ENCODE data around the gene TMCO5A.
"Not testable (repeated sequence)": the region's sequence is repeated elsewhere in the genome, so short reads cannot be mapped to it uniquely, and the experiment has no call there.

Gene TMCO5A

GRCh38 chr15:37934340-37934739 is at the start of gene TMCO5A:
Gene TMCO5A, plus strand, starts transcription at chr15:37934640. Its CDS starts 1,684 bp downstream, at chr15:37936324.
- DNase-seq (ENCODE audit: low read depth in 2 of 2, low spot score in 1 of 2) = no peak

- no peak for DNase-seq (ENCODE audit: low read depth in 2 of 2, low spot score in 1 of 2)
Observed at GRCh38 chr15:37885651-37886050, 48.8 kb upstream of the TMCO5A start.

- DNase-seq (ENCODE audit: low read depth in 2 of 2, low spot score in 1 of 2) = no peak
Observed at GRCh38 chr15:37888356-37888755, 46.1 kb upstream of the TMCO5A start.

- no peak for DNase-seq (ENCODE audit: low read depth in 2 of 2, low spot score in 1 of 2)
Observed at GRCh38 chr15:37891766-37892368, 42.6 kb upstream of the TMCO5A start.

- no peak for DNase-seq (ENCODE audit: low read depth in 2 of 2, low spot score in 1 of 2)
Observed at GRCh38 chr15:37893309-37893708, 41.1 kb upstream of the TMCO5A start.

- no peak for DNase-seq (ENCODE audit: low read depth in 2 of 2, low spot score in 1 of 2)
Observed at GRCh38 chr15:37898362-37898761, 36.1 kb upstream of the TMCO5A start.

- DNase-seq (ENCODE audit: low read depth in 2 of 2, low spot score in 1 of 2) = no peak
Observed at GRCh38 chr15:37900326-37901221, 33.9 kb upstream of the TMCO5A start.

GRCh38 chr15:37902126-37902525 is 32.3 kb upstream of the TMCO5A start:
- DNase-seq (ENCODE audit: low read depth in 2 of 2, low spot score in 1 of 2) = no peak

- DNase-seq (ENCODE audit: low read depth in 2 of 2, low spot score in 1 of 2) = no peak
Observed at GRCh38 chr15:37903919-37904625, 30.4 kb upstream of the TMCO5A start.

- no peak for DNase-seq (ENCODE audit: low read depth in 2 of 2, low spot score in 1 of 2)
Observed at GRCh38 chr15:37907136-37907535, 27.3 kb upstream of the TMCO5A start.

GRCh38 chr15:37921527-37922385 is 12.7 kb upstream of the TMCO5A start:
- DNase-seq (ENCODE audit: low read depth in 2 of 2, low spot score in 1 of 2) = no peak

GRCh38 chr15:37926136-37926535 is 8.3 kb upstream of the TMCO5A start:
- DNase-seq (ENCODE audit: low read depth in 2 of 2, low spot score in 1 of 2) = no peak

- no peak for DNase-seq (ENCODE audit: low read depth in 2 of 2, low spot score in 1 of 2)
Observed at GRCh38 chr15:37929238-37929637, 5.2 kb upstream of the TMCO5A start.

- DNase-seq (ENCODE audit: low read depth in 2 of 2, low spot score in 1 of 2) = no peak
Observed at GRCh38 chr15:37931321-37931720, 3.1 kb upstream of the TMCO5A start.

- no peak for DNase-seq (ENCODE audit: low read depth in 2 of 2, low spot score in 1 of 2)
Observed at GRCh38 chr15:37931868-37932267, 2.6 kb upstream of the TMCO5A start.

- DNase-seq (ENCODE audit: low read depth in 2 of 2, low spot score in 1 of 2) = no peak
Observed at GRCh38 chr15:37932549-37932948, 1.9 kb upstream of the TMCO5A start.

GRCh38 chr15:37933666-37934065 is 774 bp upstream of the TMCO5A start:
- DNase-seq (ENCODE audit: low read depth in 2 of 2, low spot score in 1 of 2) = no peak

- no peak for DNase-seq (ENCODE audit: low read depth in 2 of 2, low spot score in 1 of 2)
Observed at GRCh38 chr15:37940876-37941275, 6.4 kb downstream of the TMCO5A start.

- no peak for DNase-seq (ENCODE audit: low read depth in 2 of 2, low spot score in 1 of 2)
Observed at GRCh38 chr15:37941779-37942178, 7.3 kb downstream of the TMCO5A start.

- DNase-seq (ENCODE audit: low read depth in 2 of 2, low spot score in 1 of 2) = no peak
Observed at GRCh38 chr15:37951999-37952398, 17.6 kb downstream of the TMCO5A start.

GRCh38 chr15:37960742-37961141 is 26.3 kb downstream of the TMCO5A start:
- not testable (repeated sequence) for DNase-seq (ENCODE audit: low read depth in 2 of 2, low spot score in 1 of 2)

Data from stimulated activated CD8-positive, alpha-beta memory T cell treated with anti-CD3 and anti-CD28 coated beads, Interleukin-4, amount 100 ng/mL, for 1 hour (primary cell).